Neural cell (in vitro differentiated cells): ENCODE measurements around the gene ZC3H4. TPM values are rescaled to one million over a fixed set of nuclear protein-coding genes. Genes with fewer than 3 reads are reported as not detected.

ENCODE experiments used
- H2AFZ ChIP-seq: fragments of 200-600, 300-800 bp; sonication (generic), shearing (Covaris generic); 2 replicates; pipeline ENCODE4 v1.6.0; 2014; ENCODE audit warnings: low read depth, mild to moderate bottlenecking, antibody characterized with exemption, low read length, moderate library complexity
- H3F3A ChIP-seq: fragments of 200-600 bp; shearing (Covaris generic); 2 replicates; pipeline ENCODE4 v1.6.1; 2016; ENCODE audit warnings: mild to moderate bottlenecking, moderate library complexity, mixed read lengths, antibody characterized with exemption, low read length; ENCODE audit not compliant: insufficient read depth, poor library complexity, severe bottlenecking
- H3K27ac ChIP-seq: fragments of 200-600, 300-800 bp; sonication (generic), shearing (Covaris generic); 2 replicates; pipeline ENCODE4 v1.5.1; 2014; ENCODE audit warnings: mild to moderate bottlenecking, low read length, moderate library complexity
- H3K27me3 ChIP-seq: fragments of 300-800, 200-600 bp; sonication (generic), shearing (Covaris generic); 2 replicates; pipeline ENCODE4 v1.6.0; 2014; ENCODE audit warnings: mild to moderate bottlenecking, low read depth, low read length, moderate library complexity; ENCODE audit not compliant: insufficient read depth
- H3K36me3 ChIP-seq: fragments of 300-800, 200-600 bp; sonication (generic), shearing (Covaris generic); 2 replicates; pipeline ENCODE4 v1.5.1; 2014; ENCODE audit warnings: mild to moderate bottlenecking, antibody characterized with exemption, low read length, moderate library complexity; ENCODE audit not compliant: insufficient read depth
- H3K4me2 ChIP-seq: fragments of 300-800, 200-600 bp; sonication (generic), shearing (Covaris generic); 2 replicates; pipeline ENCODE4 v1.6.0; 2014; ENCODE audit warnings: mild to moderate bottlenecking, low read length
- H3K4me3 ChIP-seq: fragments of 300-800, 200-600 bp; sonication (generic), shearing (Covaris generic); 2 replicates; pipeline ENCODE4 v1.5.1; 2014; ENCODE audit warnings: mild to moderate bottlenecking, low read length, moderate library complexity
- H3K79me2 ChIP-seq: fragments of 200-600 bp; shearing (Covaris generic); replicated peaks from 2 replicates; pipeline ENCODE4 v1.6.0; 2014; ENCODE audit warnings: mild to moderate bottlenecking, low read length, moderate library complexity; ENCODE audit not compliant: insufficient read depth
- H3K9ac ChIP-seq: fragments of 300-800, 200-600 bp; sonication (generic), shearing (Covaris generic); 2 replicates; pipeline ENCODE4 v1.6.1; 2016; ENCODE audit warnings: mild to moderate bottlenecking, low read length, mixed read lengths
- H3K9me2 ChIP-seq: fragments of 200-600 bp; shearing (Covaris generic); 2 replicates; pipeline ENCODE4 v1.6.1; 2016; ENCODE audit warnings: mild to moderate bottlenecking, low read length, mixed read lengths; ENCODE audit not compliant: insufficient read depth
- H3K9me3 ChIP-seq: fragments of 200-600, 300-800 bp; sonication (generic), shearing (Covaris generic); 2 replicates; pipeline ENCODE4 v1.6.1; 2016; ENCODE audit warnings: mild to moderate bottlenecking, mixed run types, low read length, moderate library complexity, mixed read lengths
- H4K20me1 ChIP-seq: fragments of 200-600 bp; shearing (Covaris generic); 2 replicates; pipeline ENCODE4 v1.6.1; 2016; ENCODE audit warnings: mild to moderate bottlenecking, mixed run types; ENCODE audit not compliant: insufficient read depth
- CTCF ChIP-seq: fragments of 450-650 bp; IDR thresholded peaks from 2 replicates; pipeline ENCODE4 v1.5.1; 2014; ENCODE audit warnings: antibody characterized with exemption, mild to moderate bottlenecking, moderate library complexity; ENCODE audit not compliant: poor library complexity, severe bottlenecking
- EP300 ChIP-seq: fragments of 450-650 bp; conservative IDR thresholded peaks from 2 replicates; pipeline ENCODE4 v1.6.1; 2014; ENCODE audit warnings: antibody characterized with exemption, mild to moderate bottlenecking, moderate library complexity; ENCODE audit not compliant: poor library complexity, severe bottlenecking
- EZH2 ChIP-seq: fragments of 200-600, 300-800 bp; shearing (Covaris generic), sonication (generic); IDR thresholded peaks from 2 replicates; pipeline ENCODE4 v1.6.1; 2014; ENCODE audit warnings: antibody characterized with exemption, low read length, borderline replicate concordance, mild to moderate bottlenecking; ENCODE audit not compliant: insufficient read depth, poor library complexity, severe bottlenecking
- MXI1 ChIP-seq: fragments of 450-650 bp; conservative IDR thresholded peaks from 2 replicates; pipeline ENCODE4 v1.6.1; 2014; ENCODE audit warnings: antibody characterized with exemption, mild to moderate bottlenecking; ENCODE audit not compliant: poor library complexity, severe bottlenecking
- POLR2AphosphoS5 ChIP-seq: IDR thresholded peaks from 2 replicates; pipeline ENCODE4 v1.6.1; 2012
- RAD21 ChIP-seq: fragments of 450-650 bp; conservative IDR thresholded peaks from 2 replicates; pipeline ENCODE4 v1.6.1; 2014; ENCODE audit warnings: antibody characterized with exemption, mild to moderate bottlenecking, moderate library complexity
- REST ChIP-seq: IDR thresholded peaks from 2 replicates; pipeline ENCODE4 v1.6.1; 2012; ENCODE audit warnings: borderline replicate concordance
- SMC3 ChIP-seq: fragments of 450-650 bp; conservative IDR thresholded peaks from 2 replicates; pipeline ENCODE4 v1.6.1; 2014; ENCODE audit warnings: antibody characterized with exemption, mild to moderate bottlenecking, moderate library complexity; ENCODE audit not compliant: poor library complexity
- TAF1 ChIP-seq: IDR thresholded peaks from 2 replicates; pipeline ENCODE4 v1.6.1; 2012; ENCODE audit warnings: low read depth
- polyA plus RNA-seq: library from polyadenylated mRNA; depleted of rRNA; stranded (reverse); fragments of >200 nt; gene quantifications from 2 replicates; pipeline ENCODE4 v1.2.3, GENCODE V29; 2014

The ZC3H4 gene
- polyA plus RNA-seq, 1 donor from 2014 or later, result 5.1 TPM

GRCh38 chr19:47135156-47135555, 21.6 kb upstream of the ZC3H4 start:
- H3K36me3 ChIP-seq, result no peaks in the 10 kb centered on the region
- no peaks in the 10 kb centered on the region for H4K20me1 ChIP-seq
- no peak overlapping the region for H3K9ac ChIP-seq

GRCh38 chr19:47134545-47134944, 21.0 kb upstream of the ZC3H4 start:
- Histone ChIP-seq H3F3A (no peaks in the 10 kb centered on the region), H3K79me2 (peaks cover 60% of the 10 kb centered on the region), H4K20me1 (no peaks in the 10 kb centered on the region), H3K4me3 (no peak overlapping the region), H3K4me2 (no peak overlapping the region), H3K27ac (no peak overlapping the region), H3K27me3 (no peaks in the 10 kb centered on the region), H3K9me3 (no peaks in the 10 kb centered on the region), H3K9me2 (no peaks in the 10 kb centered on the region), H3K9ac (no peak overlapping the region), H3K36me3 (no peaks in the 10 kb centered on the region), H2AFZ (no peak overlapping the region)
- no peak for TF ChIP-seq RAD21

More at GRCh38 chr19:47135156-47135555, 21.6 kb upstream of the ZC3H4 start:
- Histone ChIP-seq H3K79me2 (peaks cover 60% of the 10 kb centered on the region), H3K27me3 (no peaks in the 10 kb centered on the region), H3F3A (no peaks in the 10 kb centered on the region), H3K4me2 (no peak overlapping the region), H3K9me3 (no peaks in the 10 kb centered on the region), H2AFZ (no peak overlapping the region), H3K4me3 (no peak overlapping the region), H3K9me2 (no peaks in the 10 kb centered on the region), H3K27ac (no peak overlapping the region)
- TF ChIP-seq RAD21, result no peak
- TF ChIP-seq EZH2, result no peak
- TF ChIP-seq SMC3, result no peak
- no peak for TF ChIP-seq POLR2AphosphoS5
- TF ChIP-seq CTCF, result no peak
- TF ChIP-seq REST, result no peak
- no peak for TF ChIP-seq EP300
- TF ChIP-seq TAF1, result no peak
- TF ChIP-seq MXI1, result no peak

GRCh38 chr19:47133021-47133471, 19.5 kb upstream of the ZC3H4 start:
- H3K4me2 ChIP-seq, result no peak overlapping the region

More at GRCh38 chr19:47133021-47133471, 19.5 kb upstream of the ZC3H4 start:
- no peaks in the 10 kb centered on the region for H3F3A ChIP-seq
- H2AFZ ChIP-seq, result no peak overlapping the region
- H3K36me3 ChIP-seq, result no peaks in the 10 kb centered on the region
- no peak overlapping the region for H3K27ac ChIP-seq
- no peaks in the 10 kb centered on the region for H3K27me3 ChIP-seq
- TF ChIP-seq POLR2AphosphoS5 (no peak), EZH2 (no peak), RAD21 (no peak), CTCF (no peak), EP300 (no peak), REST (no peak), SMC3 (no peak), MXI1 (no peak), TAF1 (no peak)
- H3K4me3 ChIP-seq, result peak overlapping the region; percentile 74
- no peaks in the 10 kb centered on the region for H3K9me3 ChIP-seq
- no peak overlapping the region for H3K9ac ChIP-seq
- peaks cover 51% of the 10 kb centered on the region for H3K79me2 ChIP-seq
- H4K20me1 ChIP-seq, result no peaks in the 10 kb centered on the region
- no peaks in the 10 kb centered on the region for H3K9me2 ChIP-seq
